PC-3 (cell line): ENCODE data around the gene CIP2A. TPM values are rescaled to one million over a fixed set of nuclear protein-coding genes. Genes with fewer than 3 reads are reported as not detected.

Source experiments
- ATAC-seq: fragments of 200-7000 bp; cut with Tn5 transposase; 2 replicates; pipeline ENCODE4 v1.9.1; 2020; ENCODE audit warnings: mild to moderate bottlenecking, moderate library complexity
- BruUV-seq: library from RNA; stranded (reverse); fragments of 400-500 nt; replicated peaks from 2 replicates; lab custom pipeline; 2021; lab: Mats Ljungman, UMichigan
- CTCF ChIA-PET: fragments of 300-600 bp; sonication (Branson Sonifier 250); formaldehyde crosslinking; loops from one replicate; lab custom pipeline; 2022; ENCODE audit warnings: antibody characterized with exemption; lab: Charles Lee
- POLR2A ChIA-PET: fragments of 300-600 bp; sonication (Branson Sonifier 250); formaldehyde crosslinking; loops from one replicate; lab custom pipeline; 2022; ENCODE audit warnings: antibody characterized with exemption; ENCODE audit not compliant: unreplicated experiment; lab: Charles Lee
- DNase-seq: peaks from one replicate; pipeline ENCODE4 v3.0.0-alpha.2; 2015
- H2AFZ ChIP-seq: fragments of 300-600 bp; sonication (generic); 2 replicates; pipeline ENCODE4 v1.6.0; 2016; ENCODE audit warnings: antibody characterized with exemption, low read length
- H3F3A ChIP-seq: fragments of 300-600 bp; sonication (generic); one replicate; pipeline ENCODE4 v1.6.0; 2017; ENCODE audit warnings: antibody characterized with exemption, low read length, control low read depth, mild to moderate bottlenecking; ENCODE audit not compliant: unreplicated experiment
- H3K27ac ChIP-seq: fragments of 300-600 bp; sonication (generic); 2 replicates; pipeline ENCODE4 v1.5.1; 2016; ENCODE audit warnings: mild to moderate bottlenecking, low read length
- H3K27me3 ChIP-seq: fragments of 300-600 bp; sonication (generic); 2 replicates; pipeline ENCODE4 v1.6.1; 2016; ENCODE audit warnings: low read length, mixed read lengths
- H3K36me3 ChIP-seq: fragments of 300-600 bp; sonication (generic); 2 replicates; pipeline ENCODE4 v1.6.1; 2016; ENCODE audit warnings: low read depth, mixed run types, low read length, mixed read lengths
- H3K4me1 ChIP-seq: fragments of 300-600 bp; sonication (generic); 2 replicates; pipeline ENCODE4 v1.5.1; 2016; ENCODE audit warnings: low read length; ENCODE audit not compliant: insufficient read depth
- H3K4me2 ChIP-seq: fragments of 300-600 bp; sonication (generic); 2 replicates; pipeline ENCODE4 v1.6.0; 2016; ENCODE audit warnings: low read length
- H3K4me3 ChIP-seq: fragments of 300-600 bp; sonication (generic); 2 replicates; pipeline ENCODE4 v1.5.1; 2016; ENCODE audit warnings: mild to moderate bottlenecking, low read length, mixed read lengths
- H3K79me2 ChIP-seq: fragments of 300-600 bp; sonication (generic); 2 replicates; pipeline ENCODE4 v1.6.1; 2017; ENCODE audit warnings: low read length, mixed read lengths
- H3K9ac ChIP-seq: fragments of 300-600 bp; sonication (generic); 2 replicates; pipeline ENCODE4 v1.6.0; 2016; ENCODE audit warnings: mild to moderate bottlenecking, low read length
- H3K9me2 ChIP-seq: fragments of 300-600 bp; sonication (generic); replicated peaks from 2 replicates; pipeline ENCODE4 v1.6.1; 2016; ENCODE audit warnings: mixed run types, low read length, mixed read lengths
- H3K9me3 ChIP-seq: fragments of 300-600 bp; sonication (generic); 2 replicates; pipeline ENCODE4 v1.6.1; 2016; ENCODE audit warnings: low read length, mixed read lengths
- H4K20me1 ChIP-seq: fragments of 300-600 bp; sonication (generic); 2 replicates; pipeline ENCODE4 v1.6.1; 2016; ENCODE audit warnings: low read length, mixed read lengths
- CTCF ChIP-seq: fragments of 300-600 bp; sonication (generic); conservative IDR thresholded peaks from 2 replicates; pipeline ENCODE4 v1.5.1; 2017; ENCODE audit warnings: antibody characterized with exemption, low read depth, mild to moderate bottlenecking, low read length
- EZH2 ChIP-seq: fragments of 300-600 bp; sonication (generic); IDR thresholded peaks from one replicate; pipeline ENCODE4 v1.6.1; 2017; ENCODE audit warnings: antibody characterized with exemption, mild to moderate bottlenecking, low read length; ENCODE audit not compliant: unreplicated experiment
- EZH2phosphoT487 ChIP-seq: fragments of 300-600 bp; sonication (generic); IDR thresholded peaks from 2 replicates; pipeline ENCODE4 v1.6.1; 2018; ENCODE audit warnings: mild to moderate bottlenecking, antibody characterized with exemption, low read length, borderline replicate concordance
- intact Hi-C: fragments of 100-400 bp; cut with micrococcal nuclease; formaldehyde crosslinking; loops from 2 replicates; pipeline ENCODE4 v1.9.0; 2023
- total RNA-seq: library from RNA; depleted of rRNA; stranded (reverse); fragments of >200 nt; gene quantifications from 2 replicates; pipeline ENCODE4 v1.2.3, GENCODE V29; 2014

Gene CIP2A
- total RNA-seq, 1 experiment from 2014 or later = 47.9 TPM

GRCh38 chr3:108546247-108546646, 43.0 kb downstream of the CIP2A start:
- Histone ChIP-seq H3K4me2 (no peak overlapping the region), H3K9me3 (no peaks in the 10 kb centered on the region)
- POLR2A ChIA-PET = interaction anchor here (0.6 kb wide), 1 partner anchor 709 kb away, joined by 3 read pairs; no protein-coding TSS in a partner anchor

GRCh38 chr3:108538083-108538482, 51.2 kb downstream of the CIP2A start:
- DNase-seq (no peak), ATAC-seq (no peak)
- Histone ChIP-seq H3K79me2 (no peaks in the 10 kb centered on the region), H3K4me1 (no peaks in the 10 kb centered on the region), H4K20me1 (no peaks in the 10 kb centered on the region), H3K9me3 (no peaks in the 10 kb centered on the region), H3F3A (no peaks in the 10 kb centered on the region), H3K4me3 (no peak overlapping the region), H3K9ac (no peak overlapping the region), H3K4me2 (no peak overlapping the region), H3K27me3 (no peaks in the 10 kb centered on the region), H2AFZ (no peak overlapping the region), H3K9me2 (no peaks in the 10 kb centered on the region), H3K36me3 (no peaks in the 10 kb centered on the region), H3K27ac (no peak overlapping the region)
- no TSS peak for BruUV-seq
- POLR2A ChIA-PET = no interaction called here
- CTCF ChIA-PET = no interaction called here
- no peak for TF ChIP-seq EZH2
- TF ChIP-seq CTCF = no peak
- no peak for TF ChIP-seq EZH2phosphoT487
- intact Hi-C loops = no loop called here

More at GRCh38 chr3:108546247-108546646, 43.0 kb downstream of the CIP2A start:
- intact Hi-C loops = no loop called here
- ATAC-seq = no peak
- H3K27me3 ChIP-seq = no peaks in the 10 kb centered on the region
- H2AFZ ChIP-seq = no peak overlapping the region
- BruUV-seq = no TSS peak
- H3K4me3 ChIP-seq = no peak overlapping the region
- TF ChIP-seq EZH2phosphoT487 = no peak
- TF ChIP-seq EZH2 = no peak
- no peak for TF ChIP-seq CTCF
- no peaks in the 10 kb centered on the region for H4K20me1 ChIP-seq
- no peak overlapping the region for H3K9ac ChIP-seq
- peaks cover 23% of the 10 kb centered on the region for H3K4me1 ChIP-seq
- H3K9me2 ChIP-seq = no peaks in the 10 kb centered on the region
- peaks cover 16% of the 10 kb centered on the region; the same call in 1 of the 2 replicates for H3K36me3 ChIP-seq
- H3F3A ChIP-seq = no peaks in the 10 kb centered on the region
- DNase-seq = no peak
- CTCF ChIA-PET = no interaction called here
- H3K27ac ChIP-seq = no peak overlapping the region
- no peaks in the 10 kb centered on the region for H3K79me2 ChIP-seq

GRCh38 chr3:108528459-108529252, 60.6 kb downstream of the CIP2A start:
- BruUV-seq = no TSS peak
- ChIA-PET CTCF (no interaction called here), POLR2A (no interaction called here)

More at GRCh38 chr3:108528459-108529252, 60.6 kb downstream of the CIP2A start:
- H3K27me3 ChIP-seq = no peaks in the 10 kb centered on the region
- ATAC-seq (no peak), DNase-seq (no peak)
- no peak overlapping the region for H3K9ac ChIP-seq
- H3F3A ChIP-seq = no peaks in the 10 kb centered on the region
- H3K36me3 ChIP-seq = no peaks in the 10 kb centered on the region
- H2AFZ ChIP-seq = no peak overlapping the region
- no peak overlapping the region for H3K27ac ChIP-seq
- no peak for TF ChIP-seq EZH2phosphoT487
- no peak for TF ChIP-seq CTCF
- no peak for TF ChIP-seq EZH2
- no peak overlapping the region for H3K4me3 ChIP-seq
- H4K20me1 ChIP-seq = no peaks in the 10 kb centered on the region
- intact Hi-C loops = no loop called here
- H3K4me2 ChIP-seq = no peak overlapping the region
- H3K4me1 ChIP-seq = no peaks in the 10 kb centered on the region
- no peaks in the 10 kb centered on the region for H3K9me2 ChIP-seq
- H3K9me3 ChIP-seq = no peaks in the 10 kb centered on the region
- no peaks in the 10 kb centered on the region for H3K79me2 ChIP-seq
